ENCODE results near the gene TMIGD1.
"Not testable (repeated sequence)": the region's sequence is repeated elsewhere in the genome, so short reads cannot be mapped to it uniquely, and the experiment has no call there.

TMIGD1 gene

GRCh38 chr17:30358055-30358760, 24.4 kb upstream of the TMIGD1 start:
- DNase-seq (ENCODE audit: low spot score): no peak

GRCh38 chr17:30357476-30357875, 23.6 kb upstream of the TMIGD1 start:
- DNase-seq (ENCODE audit: low spot score): no peak

- DNase-seq (ENCODE audit: low spot score): no peak
These were observed 20.8 kb upstream of the TMIGD1 start for GRCh38 chr17:30354701-30355100.

- DNase-seq (ENCODE audit: low spot score): no peak
These were observed 18.5 kb upstream of the TMIGD1 start for GRCh38 chr17:30352240-30352814.

- no peak for DNase-seq (ENCODE audit: low spot score)
These were observed 17.9 kb upstream of the TMIGD1 start for GRCh38 chr17:30351735-30352134.

GRCh38 chr17:30351263-30351662, 17.4 kb upstream of the TMIGD1 start:
- not testable (repeated sequence) for DNase-seq (ENCODE audit: low spot score)

GRCh38 chr17:30349252-30349651, 15.4 kb upstream of the TMIGD1 start:
- no peak for DNase-seq (ENCODE audit: low spot score)

GRCh38 chr17:30347488-30347887, 13.6 kb upstream of the TMIGD1 start:
- DNase-seq (ENCODE audit: low spot score): no peak

GRCh38 chr17:30346221-30346795, 12.5 kb upstream of the TMIGD1 start:
- DNase-seq (ENCODE audit: low spot score): no peak

GRCh38 chr17:30345527-30346075, 11.7 kb upstream of the TMIGD1 start:
- no peak for DNase-seq (ENCODE audit: low spot score)

- DNase-seq (ENCODE audit: low spot score): no peak
These were observed 11.2 kb upstream of the TMIGD1 start for GRCh38 chr17:30345089-30345433.

GRCh38 chr17:30344283-30345088, 10.6 kb upstream of the TMIGD1 start:
- DNase-seq (ENCODE audit: low spot score): no peak

GRCh38 chr17:30343796-30344195, 9.9 kb upstream of the TMIGD1 start:
- DNase-seq (ENCODE audit: low spot score): no peak

GRCh38 chr17:30343244-30343643, 9.4 kb upstream of the TMIGD1 start:
- not testable (repeated sequence) for DNase-seq (ENCODE audit: low spot score)

- DNase-seq (ENCODE audit: low spot score): no peak
These were observed 7.9 kb upstream of the TMIGD1 start for GRCh38 chr17:30341703-30342249.

- no peak for DNase-seq (ENCODE audit: low spot score)
These were observed 7.0 kb upstream of the TMIGD1 start for GRCh38 chr17:30340801-30341356.

- no peak for DNase-seq (ENCODE audit: low spot score)
These were observed 5.2 kb upstream of the TMIGD1 start for GRCh38 chr17:30339086-30339485.

- DNase-seq (ENCODE audit: low spot score): no peak
These were observed 3.6 kb upstream of the TMIGD1 start for GRCh38 chr17:30337393-30337999.

GRCh38 chr17:30336369-30337171, 2.7 kb upstream of the TMIGD1 start:
- peak; percentile 67 for DNase-seq (ENCODE audit: low spot score)

GRCh38 chr17:30334421-30334820, 564 bp upstream of the TMIGD1 start:
- no peak for DNase-seq (ENCODE audit: low spot score)

All from hematopoietic multipotent progenitor cell treated with erythropoietin and hydrocortisone succinate and interleukin-3 and kit ligand, for 15 days (in vitro differentiated cells).